GM19468 (cell line): ENCODE data around the gene MBD5.

Source experiments
- ATAC-seq: cut with Tn5 transposase; IDR thresholded peaks from one replicate; pipeline ENCODE4 v1.9.1; 2021; ENCODE audit warnings: mild to moderate bottlenecking, moderate library complexity, moderate number of reproducible peaks; ENCODE audit not compliant: unreplicated experiment; ENCODE audit errors: extremely low read depth

MBD5 gene

DNA sequence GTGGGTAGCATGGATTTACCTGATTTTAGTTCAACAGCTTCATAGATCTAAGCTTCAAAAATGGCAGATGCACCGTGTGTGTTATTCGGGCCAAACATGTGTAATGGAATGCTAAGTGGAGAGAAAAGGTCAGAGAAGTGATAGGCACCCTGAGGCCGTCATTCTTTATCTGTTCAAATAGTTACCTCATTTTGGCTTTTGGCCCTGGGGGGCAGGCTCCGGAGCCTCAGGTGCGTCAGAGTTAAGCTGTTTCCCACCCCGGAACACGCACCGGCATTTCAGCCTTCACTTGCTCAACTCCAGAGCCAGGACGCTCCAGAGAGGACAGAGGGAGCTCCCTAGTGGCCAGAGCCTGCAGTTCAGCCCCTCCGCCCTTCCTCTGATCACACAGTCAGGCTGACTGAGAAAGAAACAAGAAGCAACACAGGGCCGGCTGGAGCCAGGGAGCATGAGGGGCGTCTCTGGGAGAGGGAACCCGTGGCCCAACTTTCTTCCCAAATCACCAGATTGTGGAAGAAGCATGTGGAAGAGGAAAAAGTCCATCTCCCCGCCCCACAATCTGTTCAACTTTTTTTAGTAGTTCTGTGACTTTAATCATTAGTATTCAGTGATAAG is 488.5 kb downstream of the MBD5 start:
- peak; percentile 99 for ATAC-seq

DNA sequence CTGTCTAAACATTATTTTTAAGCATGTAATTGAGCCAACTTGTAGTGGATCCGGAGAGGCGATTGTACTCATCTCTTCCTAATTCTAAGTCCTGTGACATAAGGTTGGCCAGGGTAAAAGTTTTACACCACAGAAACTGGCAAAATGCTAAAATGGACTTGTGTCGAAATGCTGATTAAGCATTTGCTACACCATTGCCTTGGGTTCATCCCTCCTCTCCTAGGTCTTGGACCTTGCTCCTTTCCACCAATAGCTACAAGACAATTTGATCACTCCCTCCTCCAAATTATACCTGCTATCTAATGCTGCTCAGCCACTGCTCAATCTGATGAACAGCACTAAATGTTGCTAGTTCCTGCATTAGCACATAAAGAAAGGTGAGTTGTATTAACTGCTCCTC is 491.0 kb downstream of the MBD5 start:
- ATAC-seq, result no peak

DNA sequence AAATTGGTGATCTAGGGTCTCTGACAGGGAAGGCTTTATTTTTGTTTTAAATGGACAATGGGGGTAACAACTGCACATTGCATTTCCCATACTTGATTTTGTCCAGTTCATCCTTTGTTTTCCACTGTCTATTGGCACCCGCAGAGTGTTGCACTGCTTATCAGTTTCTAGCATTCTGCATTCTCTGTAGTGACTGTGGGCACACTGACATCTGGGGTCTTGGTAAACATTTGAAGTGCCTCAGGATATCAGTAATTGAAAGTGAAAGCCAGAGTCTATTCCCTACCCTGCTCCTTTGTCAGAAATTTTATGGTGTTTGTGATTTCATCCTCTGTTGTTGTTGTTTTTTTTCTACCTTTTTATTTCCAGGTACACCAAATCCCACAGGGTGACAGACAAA is 491.6 kb downstream of the MBD5 start:
- ATAC-seq, result no peak

DNA sequence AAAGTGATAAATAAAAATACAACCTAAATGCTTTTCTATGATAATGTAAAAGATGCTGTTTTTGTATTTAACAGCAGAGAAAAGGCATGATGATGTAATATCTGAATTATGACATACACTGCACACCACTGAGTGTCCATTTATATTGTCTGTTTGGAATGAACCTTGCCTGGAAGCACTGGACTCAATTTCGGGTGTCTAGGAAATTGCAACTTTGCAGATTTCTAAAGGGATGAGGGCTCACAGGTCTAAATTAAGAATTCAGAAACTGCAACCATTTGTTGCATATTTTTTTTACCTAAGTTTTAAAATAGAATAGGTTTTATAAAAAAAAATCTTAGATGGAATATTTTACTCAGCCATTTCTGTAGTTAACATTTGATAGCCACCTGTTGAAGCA is 492.5 kb downstream of the MBD5 start:
- ATAC-seq, result no peak

DNA sequence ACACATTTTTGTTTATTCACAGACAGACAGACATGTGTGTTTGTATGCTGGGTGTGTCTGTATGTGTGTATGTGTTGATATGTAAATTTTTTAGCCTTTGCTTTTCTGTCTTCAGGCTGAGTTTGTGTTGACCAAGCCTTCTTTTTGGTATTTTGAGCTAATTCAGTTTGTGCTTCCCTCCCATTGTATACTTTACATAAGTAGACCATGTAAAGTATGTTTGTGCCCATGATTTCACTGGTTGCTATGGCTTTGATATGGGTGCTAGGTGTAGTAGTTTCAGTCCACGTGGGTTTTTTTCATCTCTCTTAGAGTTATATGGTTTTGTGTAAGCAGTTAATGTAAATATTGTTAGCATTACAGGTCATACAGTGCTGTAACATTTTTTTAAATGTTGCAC is 494.2 kb downstream of the MBD5 start:
- ATAC-seq, result no peak

DNA sequence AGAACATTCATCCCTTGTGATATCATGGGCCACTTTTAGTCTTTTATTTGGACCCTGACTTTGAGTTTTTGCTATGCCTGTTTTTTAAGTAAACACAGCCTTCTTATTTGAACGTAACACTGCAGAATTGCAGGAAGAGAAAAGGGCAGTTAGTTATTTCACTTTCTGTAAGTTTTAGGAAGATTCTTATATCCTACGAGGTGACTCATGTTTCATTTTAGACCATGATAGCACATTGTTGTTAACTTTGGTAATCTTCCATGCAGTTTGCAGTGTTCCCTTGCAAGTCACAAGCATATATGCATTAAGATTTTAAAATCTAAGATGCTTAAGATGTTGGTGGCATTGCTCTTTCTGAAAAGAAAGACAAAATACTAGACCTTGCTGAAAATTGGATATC is 495.1 kb downstream of the MBD5 start:
- no peak for ATAC-seq

DNA sequence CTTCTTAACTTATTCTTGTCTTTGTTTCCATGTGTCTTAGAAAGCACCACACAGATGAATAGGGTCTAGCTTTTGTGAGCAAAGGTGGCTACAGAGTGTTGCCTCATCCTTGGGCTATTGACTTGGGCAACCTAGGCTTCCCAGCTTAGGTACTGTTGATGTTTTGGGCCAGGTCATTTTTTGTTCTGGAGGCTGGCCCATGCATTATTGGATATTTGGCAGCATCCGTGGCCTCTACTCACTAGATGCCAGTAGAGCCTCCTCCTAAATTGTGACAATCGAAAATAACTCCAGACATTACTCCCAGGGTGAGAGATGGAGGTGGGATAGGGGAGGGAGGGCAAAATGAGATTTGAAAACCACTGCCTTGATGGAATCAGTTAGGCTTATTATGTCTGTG is 496.4 kb downstream of the MBD5 start:
- no peak for ATAC-seq

DNA sequence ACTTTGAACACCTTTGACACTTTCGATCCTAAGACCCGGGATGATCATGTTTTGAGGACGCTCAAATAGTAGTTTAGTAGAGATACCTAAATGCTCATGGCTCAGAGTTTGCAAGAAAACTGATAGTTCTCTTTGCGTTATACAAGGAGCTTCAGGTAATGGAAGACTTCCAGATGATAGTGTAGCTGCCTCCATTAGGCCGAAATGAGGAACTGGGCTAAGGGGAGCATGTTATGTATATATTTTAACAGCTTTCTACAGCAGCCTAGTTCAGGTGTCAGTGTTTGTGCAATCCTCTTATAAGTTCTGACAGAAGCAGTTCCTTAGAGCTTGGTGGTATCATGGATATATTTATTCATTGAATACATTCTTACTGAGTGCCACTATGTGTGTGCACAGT is 496.9 kb downstream of the MBD5 start:
- no peak for ATAC-seq

DNA sequence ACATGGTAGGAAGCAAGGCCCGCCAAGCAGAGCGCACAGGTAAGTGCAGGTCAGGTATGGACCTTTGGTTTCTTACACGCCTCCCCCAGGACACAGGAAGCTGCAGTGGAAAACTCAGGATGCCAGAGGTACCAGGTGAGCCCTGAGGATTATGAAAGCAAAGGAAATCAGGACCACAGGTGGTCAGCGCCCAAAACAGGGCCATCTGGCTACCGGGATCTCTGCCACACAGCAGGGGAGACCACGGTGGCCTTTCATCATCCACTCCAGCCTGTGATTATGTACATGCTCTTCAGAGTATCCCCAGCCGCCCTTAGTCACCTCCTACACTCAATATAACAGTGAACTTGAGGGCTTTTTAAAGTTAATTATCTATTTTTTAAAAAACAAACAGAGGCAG is 498.1 kb downstream of the MBD5 start:
- no peak for ATAC-seq

DNA sequence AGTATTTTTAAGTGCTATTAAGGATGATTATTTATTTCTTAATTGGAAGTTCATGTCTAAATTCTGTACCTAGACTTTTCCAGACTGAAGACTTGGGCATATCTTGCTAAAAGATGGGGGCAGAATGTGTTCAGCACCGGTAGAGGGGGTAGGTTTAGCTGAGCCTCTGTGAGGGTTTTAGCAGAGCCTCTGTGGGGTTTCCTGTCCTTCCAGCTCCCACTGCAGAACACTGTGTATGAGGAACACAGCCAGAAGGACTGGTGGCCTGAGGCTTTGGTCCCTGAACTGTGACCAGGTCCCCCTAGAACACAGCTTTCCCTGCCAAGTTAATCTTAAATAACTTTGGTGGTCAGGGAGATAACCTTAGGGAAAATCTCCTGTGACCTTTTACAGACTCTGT is 500.3 kb downstream of the MBD5 start:
- ATAC-seq, result no peak

DNA sequence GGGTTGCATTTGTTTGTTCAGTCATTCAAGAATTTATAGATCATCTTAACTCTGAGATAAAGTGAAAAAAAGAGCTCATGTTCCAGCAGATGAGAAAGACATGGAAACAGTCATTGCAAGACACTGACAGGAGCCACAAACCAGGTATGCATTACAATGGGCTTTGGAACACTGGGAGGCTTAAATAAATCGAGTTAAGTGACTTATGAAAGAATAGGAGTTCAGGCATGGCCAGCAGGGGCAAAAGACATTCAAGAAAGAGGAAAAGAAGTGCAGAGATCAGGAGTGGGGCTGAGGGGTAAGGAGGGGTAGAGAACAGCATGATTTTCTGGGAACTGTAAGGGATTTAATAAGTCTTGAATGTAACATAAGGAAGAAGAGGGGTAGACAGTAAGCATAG is 502.4 kb downstream of the MBD5 start:
- ATAC-seq, result no peak

DNA sequence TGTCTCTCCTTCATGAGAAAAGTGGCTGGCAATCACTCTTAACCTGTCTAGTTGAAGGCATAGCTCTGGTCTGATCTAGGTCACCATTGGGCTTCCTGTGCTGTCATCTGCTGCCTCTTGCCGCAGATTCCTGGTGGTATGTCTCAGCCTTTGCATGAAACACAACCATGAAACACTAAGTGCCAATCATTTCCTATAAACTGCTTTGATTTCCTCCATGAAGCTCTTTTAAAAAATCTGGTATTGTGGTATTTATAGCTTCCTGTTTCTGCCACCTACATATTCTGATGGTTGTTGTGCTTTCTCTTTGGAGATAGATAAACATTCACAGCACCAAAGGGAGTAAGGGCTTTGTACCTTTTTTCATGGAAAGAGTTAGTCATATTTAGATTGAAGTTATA is 503.6 kb downstream of the MBD5 start:
- ATAC-seq, result no peak

DNA sequence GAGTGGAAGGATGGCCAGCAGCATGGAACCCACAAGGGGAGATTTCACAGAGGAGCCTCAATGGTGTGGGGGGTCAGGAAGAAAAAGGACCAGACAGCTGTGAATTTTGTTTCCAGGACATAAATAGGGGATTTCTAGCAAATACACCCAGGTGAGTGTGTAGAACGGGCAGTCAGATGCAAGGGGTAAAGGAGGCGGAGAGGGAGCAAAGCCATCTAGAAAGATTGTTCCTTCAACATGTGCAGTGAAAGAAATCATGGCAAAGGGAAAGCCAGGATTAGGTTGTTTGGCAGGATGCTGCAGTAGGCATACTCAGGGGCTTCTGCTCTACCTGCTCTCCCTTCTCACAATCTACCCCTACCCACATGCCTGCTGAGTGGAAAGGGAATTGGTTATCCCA is 504.2 kb downstream of the MBD5 start:
- no peak for ATAC-seq

DNA sequence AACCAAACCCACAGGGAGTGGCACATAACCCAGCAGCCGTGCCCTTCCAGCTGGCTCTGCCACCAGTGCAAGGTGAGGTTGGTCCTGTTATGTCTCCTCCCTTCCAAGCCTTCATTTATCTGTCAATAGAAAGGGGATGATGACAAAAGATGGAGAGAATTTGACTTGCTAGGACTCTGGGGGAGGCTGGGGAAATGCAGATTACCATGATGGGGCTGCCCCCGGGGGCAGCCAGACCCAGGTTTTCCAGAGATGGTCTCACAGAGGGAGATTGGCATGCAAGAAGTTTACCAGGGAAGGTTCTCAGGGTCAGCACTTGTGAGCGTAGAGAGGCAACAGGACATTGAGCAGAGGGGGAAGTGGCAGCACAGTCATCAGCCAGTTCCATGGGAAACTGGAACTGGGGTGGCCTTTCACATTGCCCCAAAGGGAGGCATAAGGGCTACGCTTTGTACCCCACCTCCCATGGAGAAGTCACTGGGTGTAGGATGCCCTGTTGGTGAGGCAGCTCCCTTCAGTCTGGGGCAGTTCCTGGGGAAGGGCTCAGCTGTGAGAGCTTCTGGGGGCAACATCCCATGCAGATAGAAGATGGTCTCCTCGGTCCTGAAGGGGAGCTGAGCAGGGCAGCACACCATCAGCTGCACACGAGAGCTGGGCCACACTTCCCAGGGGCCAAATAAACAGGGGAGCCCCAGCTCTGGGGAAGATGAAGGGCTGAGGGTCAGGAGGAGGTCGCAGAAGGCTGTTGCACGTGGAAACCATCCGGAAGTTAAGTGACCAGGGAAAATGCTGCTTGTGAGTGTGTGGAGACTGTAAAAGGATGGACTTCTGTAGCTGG is 505.8 kb downstream of the MBD5 start:
- ATAC-seq, result no peak

DNA sequence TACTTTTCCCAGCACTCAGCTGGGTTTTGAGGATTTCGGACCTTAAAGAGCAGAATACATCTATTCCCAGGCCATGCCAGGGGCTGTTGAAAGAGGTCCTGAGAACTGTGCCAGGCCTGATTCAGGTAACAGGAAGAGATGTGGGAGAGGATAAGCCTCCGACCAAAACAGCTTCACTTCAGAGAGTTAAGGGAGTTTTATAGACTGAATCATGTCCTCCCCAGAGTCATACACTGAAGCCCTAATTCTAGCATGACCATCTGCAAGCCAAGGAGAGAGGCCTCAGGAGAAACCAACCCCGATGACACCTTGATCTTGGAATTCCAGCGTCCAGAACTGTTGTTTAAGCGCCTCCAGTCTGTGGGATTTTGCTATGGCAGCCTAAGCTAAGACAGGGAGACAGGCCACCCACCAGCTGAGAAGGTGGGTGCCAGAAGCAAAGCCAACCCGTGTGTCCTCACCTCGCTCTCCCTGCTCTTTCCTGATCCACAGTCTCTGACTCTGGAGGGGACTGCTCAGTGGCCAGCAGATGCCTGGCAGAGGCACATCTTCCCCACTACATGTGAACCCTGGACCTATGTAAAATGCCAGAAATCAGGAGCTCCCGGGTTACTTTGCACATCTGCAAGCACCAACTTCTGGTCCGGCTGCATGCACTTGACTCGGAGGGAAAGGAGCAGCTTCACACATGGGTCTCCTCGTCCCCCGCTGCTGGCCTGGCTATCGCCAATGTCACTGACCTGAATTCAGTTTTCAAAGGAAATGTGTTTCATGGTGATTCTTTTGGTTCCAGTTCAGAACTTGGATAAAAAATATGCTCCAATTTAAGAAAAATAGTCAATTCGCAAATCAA is 506.8 kb downstream of the MBD5 start:
- no peak for ATAC-seq

DNA sequence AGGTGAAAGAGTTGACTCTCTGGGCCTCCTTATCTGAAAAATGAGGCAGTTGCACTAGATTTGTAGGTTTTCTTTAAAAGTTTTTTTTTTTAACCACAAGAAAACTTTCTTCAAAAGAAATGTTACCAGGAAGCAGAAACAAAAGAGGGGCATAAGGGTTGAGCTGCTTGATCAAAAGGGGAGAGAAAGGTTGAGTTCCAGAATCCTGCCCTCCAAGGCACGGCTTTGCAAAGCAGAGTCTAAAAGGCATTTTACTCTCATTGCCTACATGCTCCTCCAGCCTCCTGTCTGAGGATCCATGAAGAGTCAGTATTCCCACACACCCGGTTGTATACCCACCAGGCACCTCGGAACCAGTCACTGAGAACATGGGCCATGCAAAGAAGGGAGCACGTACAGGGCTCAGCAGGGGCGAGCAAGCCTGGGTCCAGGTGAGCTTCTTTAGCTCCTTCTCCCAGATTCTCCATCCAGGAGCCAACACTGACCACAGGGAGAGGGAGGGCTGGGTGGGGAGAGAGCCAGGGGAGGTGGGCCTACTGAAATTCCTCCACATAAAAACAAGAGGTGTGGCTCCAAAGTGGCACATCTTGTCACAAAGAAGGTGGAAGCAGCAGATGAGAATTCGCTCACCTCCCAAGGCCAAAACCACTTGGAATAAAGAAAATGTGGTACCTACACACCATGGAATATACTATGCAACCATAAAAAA is 507.6 kb downstream of the MBD5 start:
- ATAC-seq, result no peak

DNA sequence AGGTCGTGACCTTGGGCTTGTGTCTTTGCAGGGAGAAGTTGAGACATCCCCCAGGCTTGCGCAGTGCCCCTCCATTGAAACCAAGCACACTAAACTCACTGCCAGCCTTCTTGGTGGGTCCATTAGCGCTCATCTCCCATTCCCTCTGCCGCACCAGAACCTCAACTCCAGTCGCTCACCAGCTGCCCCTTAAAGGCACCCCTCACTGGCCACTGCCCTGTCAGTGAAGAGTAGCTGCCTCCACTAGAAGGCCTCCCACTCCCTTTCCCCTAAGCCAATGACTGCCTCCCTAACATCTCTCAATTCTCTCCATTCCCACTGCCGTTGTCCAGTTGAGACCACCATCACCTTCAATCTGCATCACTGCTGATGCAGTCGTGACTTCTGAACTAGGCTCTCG is 508.9 kb downstream of the MBD5 start:
- no peak for ATAC-seq

DNA sequence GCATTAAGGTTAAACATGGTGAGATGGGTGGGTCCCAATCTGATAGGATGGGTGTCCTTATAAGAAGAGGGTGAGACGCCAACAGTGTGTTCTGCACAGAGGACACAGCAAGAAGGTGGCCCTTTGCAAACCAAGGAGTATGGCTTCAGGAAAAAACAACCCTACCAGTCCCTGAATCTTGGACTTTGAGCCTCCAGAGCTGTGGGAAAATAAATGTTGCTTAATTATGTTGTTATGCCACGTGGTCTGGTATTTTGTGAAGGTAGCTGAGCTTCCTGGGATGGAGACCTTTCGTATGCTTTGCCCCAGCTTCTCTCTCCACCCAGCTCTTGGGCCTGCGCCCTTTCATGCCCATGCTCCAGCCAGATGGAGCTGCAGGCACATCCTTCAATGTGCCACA is 509.5 kb downstream of the MBD5 start:
- no peak for ATAC-seq

DNA sequence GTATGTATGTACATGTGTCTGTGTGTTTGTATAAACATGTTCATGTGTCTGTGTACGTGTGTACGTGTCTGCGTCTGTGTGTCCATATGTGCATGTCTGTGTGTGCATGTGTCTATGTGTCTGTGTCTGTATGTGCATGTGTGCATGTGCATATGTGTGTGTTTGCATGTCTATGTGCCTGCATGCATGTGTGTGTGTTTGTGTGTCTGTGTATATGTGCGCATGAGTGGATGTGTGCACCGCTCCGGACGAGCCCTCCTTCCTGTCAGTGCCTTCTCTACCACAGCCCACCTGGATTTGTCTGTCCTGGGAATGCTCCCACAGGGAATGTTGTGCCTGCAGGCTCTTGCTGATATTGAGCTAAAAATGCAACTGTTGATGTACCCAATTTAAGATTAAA is 510.3 kb downstream of the MBD5 start:
- ATAC-seq, result no peak

DNA sequence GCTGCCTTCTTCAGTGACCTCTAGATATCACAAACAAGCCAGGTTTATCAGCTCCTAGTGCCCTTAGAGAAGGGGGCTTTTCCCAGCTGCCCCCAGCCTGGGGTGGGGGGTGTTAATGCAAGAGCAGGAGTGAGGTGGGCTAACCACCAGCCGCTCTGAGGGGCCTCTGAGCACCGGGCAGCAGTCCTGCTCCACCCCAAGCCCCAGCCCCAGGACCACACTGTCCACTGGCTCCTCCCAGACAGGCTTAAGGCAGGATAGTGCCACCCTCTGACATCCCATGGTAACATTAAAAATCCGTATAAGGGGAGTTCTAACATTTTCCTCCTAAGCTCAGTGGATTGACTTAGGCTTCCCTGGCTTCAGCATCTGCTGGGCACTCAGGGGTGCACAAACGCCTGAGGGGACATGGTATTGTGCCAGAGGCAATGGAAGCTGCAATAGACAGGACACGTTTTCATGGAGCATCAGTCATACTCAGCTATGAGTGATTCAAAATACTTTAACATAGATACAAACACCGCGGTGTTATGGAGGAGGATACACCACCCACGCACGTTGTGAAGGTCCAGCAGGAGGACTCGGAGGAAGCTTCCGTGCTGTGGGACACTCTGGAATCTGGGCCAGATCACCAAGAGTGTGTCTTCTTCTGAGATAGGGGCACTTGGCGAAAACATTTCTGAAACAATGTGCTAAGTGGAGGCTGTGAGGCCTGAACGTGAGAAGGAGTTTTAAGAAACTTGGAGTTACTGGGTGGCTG is 511.0 kb downstream of the MBD5 start:
- ATAC-seq, result no peak
